Activated T-helper 1 cell treated with Interleukin-2 at 50 U/mL for 16 hours (primary cell): Measurements from ENCODE around the gene BLMH.
"Not testable (repeated sequence)": the region's sequence is repeated elsewhere in the genome, so short reads cannot be mapped to it uniquely, and the experiment has no call there.

ENCODE experiments used
- DNase-seq: peaks from one replicate; pipeline ENCODE4 v3.0.0-alpha.2; 2020; ENCODE audit warnings: low read depth

BLMH gene

DNA sequence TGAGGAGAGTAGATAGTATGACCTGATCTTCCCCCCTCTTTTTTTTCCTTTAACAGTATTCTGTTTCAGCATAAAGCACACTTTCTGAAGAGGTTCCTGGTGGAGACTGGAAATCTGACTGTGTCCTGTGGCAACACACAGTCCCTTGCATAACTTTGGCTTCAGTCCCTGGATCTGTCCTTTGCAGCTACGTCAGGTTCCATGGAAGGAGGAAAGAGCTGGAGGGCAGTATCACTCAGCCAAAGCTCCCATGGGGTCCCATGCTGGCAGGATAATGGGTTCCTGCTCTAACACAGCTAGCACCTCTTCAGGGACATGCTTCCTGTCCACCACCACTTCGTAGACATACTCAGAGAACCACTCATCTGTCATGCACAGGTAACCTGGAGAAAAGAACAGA is 43.0 kb downstream of the BLMH start:
- DNase-seq = no peak

DNA sequence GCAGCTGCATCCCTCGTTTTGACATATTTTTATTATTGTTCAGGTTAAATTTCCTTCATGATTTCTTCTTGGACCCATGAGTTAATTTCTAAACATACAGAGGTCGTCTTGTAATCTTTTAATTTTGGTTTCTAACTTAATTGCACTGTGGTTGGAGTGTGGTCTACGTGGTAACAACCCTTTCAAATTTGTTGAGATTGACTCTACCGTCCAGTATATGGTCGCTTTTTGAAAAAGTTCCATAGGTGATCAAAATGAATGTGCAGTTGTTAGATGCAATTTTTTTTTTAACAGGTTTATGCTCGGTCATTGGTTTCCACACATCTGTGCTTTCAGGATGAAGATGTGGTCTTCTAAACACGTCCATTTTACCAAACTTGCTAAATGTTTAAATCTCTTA is 45.3 kb downstream of the BLMH start:
- no peak for DNase-seq

DNA sequence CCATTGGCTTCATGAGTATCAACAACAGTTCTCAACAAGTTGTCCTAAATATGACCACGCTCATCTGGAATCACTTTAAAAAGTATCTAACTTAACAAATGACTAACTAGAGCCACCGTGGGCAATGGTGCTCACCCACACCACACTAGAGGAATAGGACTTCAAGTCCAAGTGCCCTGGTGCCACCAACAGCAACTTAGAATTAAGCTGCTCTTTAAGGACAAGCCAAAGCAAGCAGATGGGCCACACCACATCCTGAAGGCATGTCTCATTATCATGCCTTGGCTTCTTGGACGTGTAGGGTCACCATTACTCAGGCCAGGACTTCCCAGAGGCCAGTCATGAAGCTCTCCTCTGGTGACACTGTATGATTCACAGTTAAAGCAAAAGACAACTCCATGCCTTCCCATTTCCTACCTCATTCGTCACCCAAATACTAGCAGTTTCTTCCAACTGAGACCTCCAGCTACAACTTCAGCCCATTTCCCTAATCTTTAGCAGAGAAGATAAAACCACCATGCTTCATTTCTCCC is 46.8 kb downstream of the BLMH start:
- DNase-seq = no peak

DNA sequence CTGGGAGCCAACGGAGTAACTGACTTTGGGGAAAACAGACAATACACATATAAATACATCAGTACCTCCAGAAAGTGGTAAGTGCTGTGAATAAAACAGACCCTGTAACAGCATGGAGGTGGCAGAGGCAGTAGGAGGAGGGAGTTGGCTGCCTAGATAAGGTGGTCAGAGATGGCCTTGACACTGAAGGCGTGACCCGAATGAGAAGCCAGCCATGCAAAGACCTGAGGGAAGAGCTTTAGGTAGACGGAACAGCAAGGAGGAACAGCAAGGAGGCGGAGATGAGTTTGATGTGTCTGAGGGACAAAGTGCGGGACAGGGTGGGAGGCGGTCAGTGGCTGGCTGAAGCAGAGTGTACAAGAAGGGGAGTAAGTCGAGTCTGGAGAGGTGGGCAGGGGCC is 48.2 kb downstream of the BLMH start:
- DNase-seq = no peak

DNA sequence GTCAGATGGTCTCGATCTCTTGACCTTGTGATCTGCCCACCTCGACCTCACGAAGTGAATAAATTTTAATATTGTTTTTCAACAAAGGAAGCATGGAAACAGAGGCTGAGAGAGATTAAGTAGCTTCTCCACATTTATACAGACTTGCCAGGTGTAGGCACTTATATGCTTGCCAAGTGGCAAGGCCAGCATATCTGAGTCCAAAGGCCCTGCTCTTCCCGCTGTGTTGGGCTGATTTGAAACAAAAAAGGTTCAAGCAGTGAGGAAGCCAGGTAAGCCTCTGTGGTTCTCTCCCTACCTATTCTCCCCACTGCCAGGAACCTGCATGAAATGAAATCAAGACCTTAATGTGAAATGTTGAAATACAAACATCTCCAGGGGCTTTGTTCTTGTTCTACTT is 48.7 kb downstream of the BLMH start:
- no peak for DNase-seq

DNA sequence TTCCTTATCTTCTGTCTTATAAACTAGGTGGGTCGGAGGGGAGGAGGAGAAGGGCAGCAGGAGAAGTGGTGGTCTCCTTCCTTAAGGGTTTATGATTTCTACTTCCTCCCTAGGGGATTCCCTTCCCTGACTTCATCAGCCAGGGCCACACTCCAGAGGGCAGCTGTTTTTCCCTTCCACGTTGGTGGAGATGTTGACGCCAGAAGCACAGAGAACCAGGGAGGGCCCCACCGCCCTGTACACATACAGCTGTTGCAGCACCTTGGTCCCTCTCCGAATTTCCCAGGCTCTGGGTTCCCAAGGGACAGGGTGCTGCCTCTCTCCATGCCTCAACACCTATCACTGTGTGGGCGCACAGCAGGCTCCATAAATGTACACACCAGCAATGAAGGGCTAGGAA is 50.7 kb downstream of the BLMH start:
- no peak for DNase-seq

DNA sequence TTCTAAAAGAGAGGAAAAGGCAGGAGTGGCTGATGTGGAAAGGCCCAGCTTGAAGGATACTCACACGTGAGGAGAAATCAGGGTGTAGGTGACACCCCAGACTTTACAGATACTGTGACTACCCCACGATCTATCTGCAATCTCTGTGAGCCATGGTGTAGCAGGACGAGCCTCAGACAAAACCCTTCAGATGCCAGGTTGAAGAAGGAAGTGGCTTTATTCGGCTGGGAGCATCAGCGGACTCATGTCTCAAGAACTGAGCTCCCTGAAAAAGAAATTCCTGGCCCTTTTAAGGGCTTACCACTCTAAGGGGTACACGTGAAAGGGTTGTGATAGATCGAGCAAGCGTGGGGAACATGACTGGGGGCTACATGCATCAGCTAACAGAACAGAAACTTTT is 51.6 kb downstream of the BLMH start:
- DNase-seq = no peak

DNA sequence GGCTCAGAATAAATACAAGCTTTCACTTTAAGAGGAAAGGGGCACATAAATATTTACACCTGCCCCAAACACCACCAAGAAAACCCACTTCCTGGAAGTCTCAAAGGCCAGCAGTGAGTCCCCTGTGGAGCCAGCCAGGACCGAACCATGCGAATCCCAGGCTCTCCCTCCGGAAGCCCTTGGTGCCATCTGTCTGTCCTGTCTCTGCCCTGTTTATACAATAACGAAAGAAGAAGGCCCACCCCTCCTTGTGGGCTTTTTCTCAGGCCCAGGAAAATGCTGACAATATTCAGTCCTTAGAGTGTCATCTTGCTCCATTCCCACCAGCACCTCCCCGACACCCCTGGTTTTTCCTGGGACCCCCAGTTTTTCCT is 52.7 kb downstream of the BLMH start:
- DNase-seq = no peak

DNA sequence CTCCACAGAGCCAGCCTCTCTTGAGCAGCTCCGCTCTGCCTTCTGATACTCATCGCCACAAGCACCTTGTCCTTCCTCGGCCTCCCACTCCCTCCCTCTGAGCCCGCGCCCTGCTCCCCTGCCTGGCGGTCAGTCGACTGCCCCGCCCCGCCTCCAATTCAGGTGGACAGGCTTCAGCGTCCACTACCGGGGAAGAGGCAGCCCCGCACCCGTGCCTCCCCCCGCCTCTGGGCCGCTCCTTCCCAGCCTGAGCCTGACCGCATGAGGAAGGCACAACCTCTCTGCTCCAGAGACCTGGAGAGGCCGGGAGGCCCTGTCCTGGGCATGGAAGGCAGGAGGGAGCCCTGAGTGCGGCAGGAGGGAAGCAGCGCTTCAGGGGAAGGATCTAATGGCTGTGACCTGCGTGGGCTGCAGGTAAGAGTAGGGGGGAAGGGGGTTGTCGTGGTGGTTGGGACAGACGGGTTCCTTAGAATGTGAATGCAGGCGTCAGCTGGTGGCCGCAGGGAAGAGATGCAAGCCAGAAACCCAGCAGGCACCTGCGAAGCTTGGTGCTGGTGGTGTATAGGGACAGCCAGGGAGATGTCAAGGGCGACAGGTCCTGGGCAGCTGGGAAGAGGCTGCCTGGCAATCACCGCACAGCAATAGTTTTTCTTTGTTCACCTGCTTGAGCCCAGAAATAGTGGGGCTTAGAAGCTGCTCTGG is 53.2 kb downstream of the BLMH start:
- DNase-seq = no peak

DNA sequence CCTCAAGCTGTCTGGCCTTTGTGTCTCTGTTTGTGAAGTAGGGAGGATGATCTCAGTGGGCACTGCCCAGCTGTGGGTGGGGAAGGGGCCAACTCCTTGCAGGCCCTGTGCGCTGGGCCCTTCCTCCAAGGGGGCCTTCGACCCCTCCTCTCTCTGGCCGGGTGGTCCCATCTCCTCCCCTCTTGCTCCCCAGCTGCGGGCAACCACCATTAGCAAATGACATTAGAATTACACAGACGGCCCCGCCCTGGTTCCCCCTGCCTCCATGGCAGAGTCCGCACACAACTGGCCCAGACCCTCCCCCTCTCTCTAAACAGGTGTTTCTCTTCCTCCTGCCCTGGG is 53.8 kb downstream of the BLMH start:
- DNase-seq = no peak

DNA sequence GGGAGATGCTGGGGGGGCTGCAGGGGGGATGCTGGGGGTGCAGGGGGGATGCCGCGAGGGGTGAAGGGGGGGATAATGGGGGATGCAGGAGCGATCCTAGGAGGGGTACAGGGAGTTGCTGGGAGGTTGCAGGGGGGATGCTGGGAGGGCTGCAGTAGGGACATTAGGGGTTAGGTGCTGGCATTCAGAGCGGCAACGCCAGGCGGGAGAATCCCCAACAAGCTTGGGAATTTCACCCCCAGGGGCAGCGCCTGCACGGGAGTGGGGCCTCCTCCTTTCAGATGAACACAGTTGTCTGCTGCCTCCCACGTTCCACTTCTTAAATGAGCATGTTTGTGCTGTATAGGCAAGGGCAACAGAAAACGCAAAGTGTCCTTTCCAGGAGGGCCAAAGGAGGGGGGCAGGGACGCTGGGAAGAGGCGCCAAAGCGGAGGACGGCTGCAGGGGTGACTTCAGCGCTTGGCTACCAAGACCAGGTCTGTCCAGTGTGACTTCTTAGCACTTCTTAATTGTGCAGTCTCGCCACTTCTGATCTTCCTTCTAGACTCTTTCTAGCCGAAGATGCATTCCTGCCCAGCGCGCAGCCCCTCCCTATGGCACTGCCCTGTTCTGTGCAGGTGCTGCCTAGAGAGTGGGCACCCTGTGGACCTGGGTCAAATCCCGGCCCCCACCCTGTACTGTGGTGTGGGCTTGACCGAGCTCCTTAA is 54.3 kb downstream of the BLMH start:
- no peak for DNase-seq

DNA sequence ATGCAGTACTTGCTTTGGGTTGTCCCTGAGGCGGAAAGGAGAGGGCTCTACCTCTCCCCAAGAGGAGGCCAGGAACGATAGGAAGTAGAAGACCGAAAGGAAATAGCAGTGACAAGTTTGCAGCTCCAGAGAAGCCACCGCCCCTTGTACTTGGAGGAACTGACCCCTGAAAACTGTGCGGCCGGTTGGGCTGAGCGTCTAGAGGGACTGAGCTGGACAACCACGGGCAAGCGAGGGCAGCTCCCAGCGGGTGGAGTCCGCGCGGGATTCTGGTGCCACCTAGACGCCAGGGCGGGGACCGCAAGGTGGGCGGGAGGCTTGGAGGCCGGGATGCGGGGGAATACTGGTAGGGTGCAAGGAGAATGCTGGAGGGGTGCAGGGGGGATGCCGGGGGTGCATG is 55.0 kb downstream of the BLMH start:
- no peak for DNase-seq

DNA sequence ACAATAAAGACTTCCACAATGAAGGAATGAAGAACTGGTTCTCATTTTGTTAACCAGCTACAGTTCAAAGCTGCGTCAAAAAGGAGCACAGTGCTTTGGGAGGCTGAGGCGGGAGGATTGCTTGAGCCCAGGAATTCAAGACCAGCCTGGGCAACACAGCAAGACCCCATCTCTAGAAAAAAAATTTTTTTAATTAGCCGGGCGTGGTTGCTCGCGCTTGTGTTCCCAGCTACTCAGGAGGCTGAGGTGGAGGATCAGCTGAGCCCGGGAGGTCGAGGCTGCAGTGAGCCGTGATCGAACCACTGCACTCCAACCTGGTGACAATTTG is 55.5 kb downstream of the BLMH start:
- DNase-seq = no peak

DNA sequence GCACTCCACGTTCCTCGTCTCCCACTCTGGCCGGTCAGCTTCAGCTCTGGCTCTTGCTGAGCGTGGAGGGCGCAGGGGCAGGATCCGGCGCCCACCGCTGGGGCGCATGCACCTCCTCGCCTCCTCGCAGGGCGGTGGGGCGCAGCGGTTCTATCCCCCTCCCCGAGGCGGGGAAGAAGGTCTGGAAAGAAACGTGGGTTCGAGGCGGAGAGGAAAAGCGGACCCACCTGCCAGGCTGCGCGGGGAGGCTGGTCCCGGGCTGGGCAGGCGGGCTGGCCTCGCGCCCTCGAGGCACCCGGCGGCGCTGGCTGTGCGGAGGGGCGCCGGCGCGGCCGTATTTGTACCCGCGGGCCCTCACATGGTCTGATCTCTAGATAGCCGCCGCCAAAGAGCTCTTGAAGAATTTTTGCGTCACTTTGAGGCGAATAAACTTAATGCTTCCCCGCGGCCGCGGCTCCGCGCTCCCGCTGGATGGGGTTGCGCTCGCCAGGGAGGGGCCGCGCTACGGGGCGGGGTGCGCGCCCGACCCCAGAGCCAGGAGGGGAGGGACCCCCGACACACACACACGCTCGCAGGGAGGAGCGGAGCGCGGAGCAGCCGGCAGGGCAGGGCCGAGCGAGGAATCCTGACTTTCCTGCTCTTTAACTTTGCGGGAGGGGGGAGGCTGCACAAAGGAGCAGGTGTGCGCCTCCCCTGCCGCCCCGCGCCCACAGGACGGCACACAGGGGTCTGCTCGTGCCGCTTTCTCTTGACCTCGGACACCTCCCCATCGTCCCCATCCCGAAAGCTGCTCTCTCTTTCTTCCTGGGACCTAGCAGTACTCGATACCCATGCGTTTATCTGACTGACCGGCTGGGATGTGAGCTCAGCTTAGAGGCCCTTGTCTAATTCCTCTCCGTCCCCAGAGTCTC is 56.1 kb downstream of the BLMH start, which contains the start of gene SLC6A4:
SLC6A4 (minus strand) TSS at position 312 of the 911 bp plus-strand sequence. CDS start 13,739 bp downstream, outside the sequence.
- no peak for DNase-seq

DNA sequence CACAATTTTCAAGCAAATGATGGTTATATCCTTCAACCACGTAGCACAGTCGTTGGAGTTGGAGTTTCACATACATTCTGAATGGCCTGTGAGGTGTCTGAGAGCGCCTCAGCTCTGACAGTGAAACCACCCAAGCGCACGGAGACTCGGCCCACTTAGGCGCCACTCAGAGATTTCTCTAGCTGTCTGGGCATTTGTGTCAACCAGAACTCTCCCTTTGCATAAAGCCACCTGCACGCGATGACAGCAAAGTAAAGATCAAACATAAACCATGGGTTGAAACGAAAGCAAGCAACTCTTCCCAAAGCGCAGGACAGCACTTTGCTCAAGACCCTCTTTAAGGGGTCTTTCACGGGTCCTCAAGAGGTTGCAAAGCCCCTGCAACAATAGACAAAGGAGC is 56.8 kb downstream of the BLMH start:
- no peak for DNase-seq

DNA sequence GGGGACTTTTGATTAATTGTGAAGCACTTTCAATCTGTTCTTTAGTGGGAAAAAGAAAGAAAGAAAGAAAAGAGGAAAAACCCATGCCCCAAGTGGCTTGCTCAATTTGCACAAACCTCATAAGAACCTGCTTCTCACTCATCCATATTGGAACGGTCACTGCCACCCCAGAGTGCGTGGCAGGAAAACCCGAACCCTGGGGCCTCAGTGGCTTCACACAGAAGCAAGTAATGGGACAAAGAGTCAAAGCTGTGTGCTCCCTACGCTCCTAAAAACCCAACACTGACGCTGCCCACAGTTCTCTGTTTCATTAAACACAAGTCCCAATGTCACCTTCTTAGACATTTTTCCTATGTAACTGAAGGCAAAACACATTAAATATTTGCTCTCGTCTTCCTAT is 57.4 kb downstream of the BLMH start:
- no peak for DNase-seq

DNA sequence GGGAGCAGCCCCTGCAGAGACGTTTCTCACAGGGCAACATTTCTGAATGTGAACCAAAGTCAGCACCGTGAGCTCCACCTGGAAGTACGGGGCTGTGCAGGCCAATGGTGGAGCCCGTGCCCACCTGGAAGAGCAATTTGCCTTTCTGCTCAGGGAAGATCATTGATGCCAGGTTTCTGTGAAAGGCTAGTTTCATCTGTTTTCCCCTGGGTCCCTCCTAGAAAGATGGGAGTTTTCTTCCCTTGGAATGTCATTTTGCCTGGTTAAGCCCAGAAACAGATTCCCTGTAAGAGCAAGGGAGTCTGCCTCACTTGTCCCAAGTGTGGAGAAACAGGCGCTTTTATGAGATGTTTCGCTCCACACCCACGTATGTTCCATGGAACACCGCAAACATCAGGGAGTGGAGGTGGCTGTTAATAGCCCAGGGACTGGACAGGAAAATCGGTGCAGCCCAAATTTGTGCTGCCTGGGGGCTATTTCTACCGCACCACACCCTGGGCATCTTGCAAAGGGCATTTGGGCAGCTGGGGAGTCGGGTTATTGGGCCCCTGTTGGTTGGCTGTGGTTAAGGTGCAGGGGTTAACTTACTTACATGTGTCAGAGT is 58.8 kb downstream of the BLMH start:
- no peak for DNase-seq

DNA sequence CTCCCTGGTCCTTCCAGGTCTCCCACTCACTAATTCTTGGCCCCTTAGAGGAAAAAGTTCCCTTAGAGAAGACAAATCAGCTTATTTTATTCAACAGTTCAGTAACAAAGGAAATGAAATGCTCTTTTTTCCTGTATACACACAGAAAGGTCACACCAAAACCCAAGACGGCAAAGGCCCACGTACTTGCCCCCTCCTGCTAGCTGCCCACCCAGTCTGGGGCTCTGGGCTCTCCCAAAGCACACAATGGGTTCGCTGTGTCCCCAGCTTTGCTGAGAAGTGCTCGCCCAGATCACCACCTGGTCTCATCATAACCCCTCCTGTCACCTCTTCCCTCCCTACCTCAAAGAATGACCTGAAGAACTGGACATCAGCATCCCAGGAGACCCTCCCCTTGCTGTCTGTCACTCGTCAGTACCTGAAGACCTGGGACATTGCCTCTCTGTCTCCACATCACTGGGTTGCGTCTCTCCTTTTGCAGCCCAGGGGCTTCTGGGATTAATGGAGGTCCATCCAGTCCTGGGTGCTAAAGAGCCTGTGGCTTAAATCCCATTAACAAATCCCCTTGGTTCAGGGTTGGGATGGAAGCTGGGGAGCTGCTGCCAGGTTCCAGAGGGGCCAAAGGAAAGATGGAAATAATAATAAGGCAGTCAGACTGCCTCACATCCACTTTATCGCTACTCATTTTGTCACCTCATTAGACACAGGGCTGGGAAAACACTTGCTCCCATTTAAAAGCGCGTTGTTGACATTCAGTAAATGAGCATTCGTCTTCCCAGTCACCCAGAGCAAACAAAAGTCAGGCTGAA is 59.5 kb downstream of the BLMH start:
- no peak for DNase-seq

DNA sequence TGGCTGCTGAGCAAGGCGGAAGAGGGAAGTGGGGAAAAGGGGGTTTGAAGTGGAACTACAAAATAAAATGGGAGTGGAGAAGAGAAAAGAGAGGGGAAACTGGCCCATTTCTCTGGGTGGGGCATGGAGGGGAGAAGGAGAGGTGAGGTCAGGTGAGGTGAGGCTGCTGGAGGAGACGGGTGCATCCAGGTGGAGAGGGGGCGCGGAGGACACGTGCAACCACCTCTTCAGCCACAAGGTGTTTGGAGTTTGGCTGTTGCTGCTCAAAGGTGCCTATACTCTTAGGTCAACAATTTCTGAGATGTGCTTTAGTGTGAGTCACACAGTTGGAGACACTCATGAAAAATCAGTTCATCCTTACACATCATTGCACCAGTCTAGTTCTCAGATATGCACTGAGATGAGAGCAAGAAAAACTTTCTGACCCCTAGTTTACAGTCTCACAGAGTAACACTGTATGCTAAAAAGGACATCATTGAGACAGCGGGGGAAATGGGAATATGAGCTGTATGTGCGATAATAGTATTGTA is 61.1 kb downstream of the BLMH start:
- DNase-seq = no peak

DNA sequence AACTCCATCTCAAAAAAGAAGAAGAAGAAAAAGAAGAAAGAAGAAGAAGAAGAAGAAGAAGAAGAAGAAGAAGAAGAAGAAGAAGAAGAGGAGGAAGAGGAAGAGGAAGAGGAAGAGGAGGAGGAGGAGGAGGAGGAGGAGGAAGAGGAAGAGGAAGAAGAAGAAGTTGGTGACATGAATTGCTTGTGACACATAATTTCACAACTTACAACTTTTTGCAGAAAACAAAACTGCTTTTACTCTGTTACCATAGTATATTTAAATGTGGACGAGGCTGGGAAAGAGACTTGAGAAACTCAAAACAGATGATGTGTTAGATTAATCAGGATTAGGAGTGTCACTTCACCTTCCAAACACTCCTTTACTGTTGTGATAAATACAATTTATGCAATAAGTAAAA is 61.7 kb downstream of the BLMH start:
- DNase-seq = not testable (repeated sequence)

DNA sequence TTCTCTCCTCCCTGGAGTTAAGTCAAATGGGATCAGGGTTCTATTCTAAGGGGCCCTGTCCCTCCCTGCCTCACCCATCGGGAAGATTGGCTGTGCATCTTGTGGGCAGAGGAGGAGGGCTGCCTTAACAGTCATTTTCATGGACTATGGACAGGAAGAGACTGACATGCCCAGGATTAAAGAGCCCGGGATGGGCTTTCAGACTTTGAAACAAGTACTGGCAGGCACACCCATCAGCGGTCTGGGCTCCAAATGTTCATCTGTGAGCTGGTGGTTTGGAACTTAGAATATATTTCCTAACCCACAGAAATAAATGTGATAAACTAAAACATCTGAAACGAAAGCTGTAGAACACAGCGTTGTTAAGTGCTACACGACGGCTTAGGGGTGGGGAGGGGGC is 62.7 kb downstream of the BLMH start:
- DNase-seq = no peak
